HUES48 (cell line): ENCODE measurements around the gene NAA80.
A peak's percentile ranks its signal among the peaks of the same experiment; 100 is the strongest.

Experiments used
- H3K27ac ChIP-seq: one replicate; pipeline ENCODE4 v1.7.0; 2013; ENCODE audit warnings: low read depth, low read length, inconsistent platforms
- H3K27me3 ChIP-seq: 2 replicates; pipeline ENCODE4 v1.6.1; 2013; ENCODE audit warnings: mild to moderate bottlenecking, low read length; ENCODE audit not compliant: control insufficient read depth, insufficient read depth
- H3K36me3 ChIP-seq: 2 replicates; pipeline ENCODE4 v1.6.1; 2013; ENCODE audit warnings: low read length; ENCODE audit not compliant: control insufficient read depth, insufficient read depth
- H3K4me1 ChIP-seq: 2 replicates; pipeline ENCODE4 v1.6.1; 2013; ENCODE audit warnings: mild to moderate bottlenecking, low read length; ENCODE audit not compliant: control insufficient read depth, insufficient read depth
- H3K4me3 ChIP-seq: 2 replicates; pipeline ENCODE4 v1.5.1; 2013; ENCODE audit warnings: mild to moderate bottlenecking, low read depth, low read length
- H3K9ac ChIP-seq: 2 replicates; pipeline ENCODE4 v1.6.1; 2013; ENCODE audit warnings: mild to moderate bottlenecking, low read depth, low read length, moderate library complexity
- H3K9me3 ChIP-seq: 2 replicates; pipeline ENCODE4 v1.6.1; 2013; ENCODE audit warnings: low read length; ENCODE audit not compliant: control insufficient read depth, insufficient read depth

The NAA80 gene

GRCh38 chr3:50327129-50327528 lies 27.9 kb upstream of the NAA80 start:
- peaks cover 40% of the 10 kb centered on the region for H3K36me3 ChIP-seq
- no peak overlapping the region for H3K27ac ChIP-seq
- peaks cover 10% of the 10 kb centered on the region for H3K4me1 ChIP-seq
- no peak overlapping the region for H3K9ac ChIP-seq
- no peaks in the 10 kb centered on the region for H3K9me3 ChIP-seq
- H3K4me3 ChIP-seq = peak overlapping the region; percentile 88
- H3K27me3 ChIP-seq = no peaks in the 10 kb centered on the region

- Histone ChIP-seq H3K27ac (no peak overlapping the region), H3K9ac (no peak overlapping the region), H3K36me3 (peaks cover 31% of the 10 kb centered on the region), H3K9me3 (no peaks in the 10 kb centered on the region), H3K4me3 (no peak overlapping the region), H3K27me3 (no peaks in the 10 kb centered on the region), H3K4me1 (peaks cover 10% of the 10 kb centered on the region)
These were observed 27.0 kb upstream of the NAA80 start for GRCh38 chr3:50326182-50326541.

GRCh38 chr3:50325497-50326181 lies 26.4 kb upstream of the NAA80 start:
- Histone ChIP-seq H3K9ac (no peak overlapping the region), H3K4me3 (no peak overlapping the region), H3K4me1 (peaks cover 12% of the 10 kb centered on the region), H3K9me3 (no peaks in the 10 kb centered on the region), H3K27ac (no peak overlapping the region), H3K36me3 (peaks cover 26% of the 10 kb centered on the region), H3K27me3 (no peaks in the 10 kb centered on the region)

GRCh38 chr3:50325113-50325480 lies 25.9 kb upstream of the NAA80 start:
- Histone ChIP-seq H3K9ac (no peak overlapping the region), H3K4me1 (peaks cover 17% of the 10 kb centered on the region), H3K4me3 (no peak overlapping the region), H3K27ac (no peak overlapping the region), H3K27me3 (no peaks in the 10 kb centered on the region), H3K36me3 (peaks cover 22% of the 10 kb centered on the region), H3K9me3 (no peaks in the 10 kb centered on the region)

GRCh38 chr3:50324351-50325112 lies 25.3 kb upstream of the NAA80 start:
- no peak overlapping the region for H3K9ac ChIP-seq
- peak overlapping the region; percentile 9 for H3K27ac ChIP-seq

GRCh38 chr3:50323614-50324199 lies 24.5 kb upstream of the NAA80 start:
- no peak overlapping the region for H3K27ac ChIP-seq
- no peak overlapping the region for H3K4me3 ChIP-seq
- no peaks in the 10 kb centered on the region for H3K9me3 ChIP-seq
- no peak overlapping the region for H3K9ac ChIP-seq
- peaks cover 26% of the 10 kb centered on the region for H3K36me3 ChIP-seq
- H3K27me3 ChIP-seq = no peaks in the 10 kb centered on the region
- peaks cover 19% of the 10 kb centered on the region for H3K4me1 ChIP-seq

More at GRCh38 chr3:50324351-50325112, 25.3 kb upstream of the NAA80 start:
- H3K36me3 ChIP-seq = peaks cover 22% of the 10 kb centered on the region
- no peak overlapping the region for H3K4me3 ChIP-seq
- H3K27me3 ChIP-seq = no peaks in the 10 kb centered on the region
- H3K9me3 ChIP-seq = no peaks in the 10 kb centered on the region
- peaks cover 19% of the 10 kb centered on the region for H3K4me1 ChIP-seq

- no peak overlapping the region for H3K9ac ChIP-seq
- H3K27me3 ChIP-seq = no peaks in the 10 kb centered on the region
- H3K4me1 ChIP-seq = peaks cover 17% of the 10 kb centered on the region
- H3K36me3 ChIP-seq = peaks cover 32% of the 10 kb centered on the region
- H3K4me3 ChIP-seq = peak overlapping the region; percentile 97
- H3K27ac ChIP-seq = no peak overlapping the region
- no peaks in the 10 kb centered on the region for H3K9me3 ChIP-seq
These were observed 23.9 kb upstream of the NAA80 start for GRCh38 chr3:50323092-50323600.

- Histone ChIP-seq H3K4me3 (peak within 1 kb of the TSS; percentile 97), H3K36me3 (peaks cover 38% of the 10 kb centered on the region), H3K27me3 (no peaks in the 10 kb centered on the region), H3K9ac (peak within 1 kb of the TSS; percentile 100), H3K9me3 (no peaks in the 10 kb centered on the region), H3K4me1 (peaks cover 17% of the 10 kb centered on the region), H3K27ac (peak within 1 kb of the TSS; percentile 99)
These were observed 23.3 kb upstream of the NAA80 start, which contains the start of gene HYAL2 for GRCh38 chr3:50322386-50323091. Gene HYAL2 (minus strand): TSS chr3:50322745. CDS start chr3:50320489, 2,256 bp downstream.

GRCh38 chr3:50322115-50322385 lies 22.8 kb upstream of the NAA80 start:
- Histone ChIP-seq H3K27ac (peak overlapping the region; percentile 99), H3K27me3 (no peaks in the 10 kb centered on the region), H3K4me3 (peak overlapping the region; percentile 97), H3K9me3 (no peaks in the 10 kb centered on the region), H3K36me3 (peaks cover 43% of the 10 kb centered on the region), H3K4me1 (peaks cover 17% of the 10 kb centered on the region), H3K9ac (peak overlapping the region; percentile 51)

- Histone ChIP-seq H3K4me1 (peaks cover 17% of the 10 kb centered on the region), H3K9me3 (no peaks in the 10 kb centered on the region), H3K27me3 (no peaks in the 10 kb centered on the region), H3K27ac (peak overlapping the region; percentile 99), H3K36me3 (peaks cover 47% of the 10 kb centered on the region), H3K4me3 (peak overlapping the region; percentile 97), H3K9ac (peak overlapping the region; percentile 100)
These were observed 22.3 kb upstream of the NAA80 start for GRCh38 chr3:50321336-50322114.
